ENCODE results near the gene APBA2.

APBA2 gene

GRCh38 chr15:29029651-29030195 lies 143.9 kb downstream of the APBA2 start:
- TF ChIP-seq CTCF (IDR thresholded peaks at IDR 0.05; ENCODE audit: low read depth, low read length): no peak
- DNase-seq (ENCODE audit: extremely low read depth, low read depth): no peak

GRCh38 chr15:29031502-29032228 lies 145.9 kb downstream of the APBA2 start:
- TF ChIP-seq CTCF (IDR thresholded peaks at IDR 0.05; ENCODE audit: low read depth, low read length): no peak

GRCh38 chr15:29032229-29032625 lies 146.5 kb downstream of the APBA2 start:
- no peak for DNase-seq (ENCODE audit: extremely low read depth, low read depth)
- no peak for TF ChIP-seq CTCF (IDR thresholded peaks at IDR 0.05; ENCODE audit: low read depth, low read length)

More at GRCh38 chr15:29031502-29032228, 145.9 kb downstream of the APBA2 start:
- no peak for DNase-seq (ENCODE audit: extremely low read depth, low read depth)

GRCh38 chr15:29032751-29033150 lies 147.0 kb downstream of the APBA2 start:
- TF ChIP-seq CTCF (IDR thresholded peaks at IDR 0.05; ENCODE audit: low read depth, low read length): no peak
- DNase-seq (ENCODE audit: extremely low read depth, low read depth): no peak

GRCh38 chr15:29034151-29034550 lies 148.4 kb downstream of the APBA2 start:
- no peak for DNase-seq (ENCODE audit: extremely low read depth, low read depth)
- TF ChIP-seq CTCF (IDR thresholded peaks at IDR 0.05; ENCODE audit: low read depth, low read length): no peak

GRCh38 chr15:29034593-29035335 lies 149.0 kb downstream of the APBA2 start:
- DNase-seq (ENCODE audit: extremely low read depth, low read depth): no peak
- no peak for TF ChIP-seq CTCF (IDR thresholded peaks at IDR 0.05; ENCODE audit: low read depth, low read length)

Data from AG09319 (cell line).